Activated CD8-positive, alpha-beta memory T cell treated with anti-CD3 and anti-CD28 coated beads, Interleukin-2, amount 50 U/mL, for 48 hours (primary cell): Measurements from ENCODE around the gene GRK5.

Experiments used
- DNase-seq: peaks from one replicate; pipeline ENCODE4 v3.0.0-alpha.2; 2020

GRK5 gene

GRCh38 chr10:119348106-119348505, 140.7 kb downstream of the GRK5 start:
- no peak for DNase-seq

- no peak for DNase-seq
Observed at GRCh38 chr10:119348516-119349240, 141.3 kb downstream of the GRK5 start.

GRCh38 chr10:119349341-119349740, 142.0 kb downstream of the GRK5 start:
- no peak for DNase-seq

GRCh38 chr10:119349937-119350501, 142.6 kb downstream of the GRK5 start:
- DNase-seq = no peak

DNA sequence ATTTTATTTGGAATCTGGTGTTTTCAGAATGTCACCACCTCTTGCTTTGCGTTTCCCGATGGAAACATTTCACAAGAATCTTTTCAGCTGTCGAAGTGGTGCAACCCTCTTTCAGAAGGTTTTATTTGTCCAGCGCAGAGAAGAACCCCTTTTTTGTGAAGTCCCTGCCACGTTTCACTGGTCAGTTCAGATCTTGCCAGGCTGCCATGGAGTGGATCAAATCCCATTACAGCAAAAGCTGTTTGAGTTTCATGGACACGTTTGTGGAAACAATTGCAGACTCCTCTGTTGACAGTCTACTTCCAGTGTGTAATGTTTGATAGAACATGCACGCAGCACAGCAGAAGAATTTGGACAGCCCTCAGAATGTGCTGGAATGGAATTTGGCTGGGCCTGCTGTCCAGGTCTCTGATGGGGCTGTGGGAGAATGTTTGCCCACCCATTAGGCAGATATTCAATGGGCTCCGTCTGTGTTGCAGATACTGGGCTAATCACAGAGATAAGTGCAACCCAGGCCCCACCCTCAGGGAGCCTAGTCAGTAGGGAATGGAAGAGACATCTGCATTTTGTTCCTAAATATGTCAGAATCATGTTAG, 143.2 kb downstream of the GRK5 start:
- no peak for DNase-seq

- no peak for DNase-seq
Observed at GRCh38 chr10:119351189-119351588, 143.8 kb downstream of the GRK5 start.

DNA sequence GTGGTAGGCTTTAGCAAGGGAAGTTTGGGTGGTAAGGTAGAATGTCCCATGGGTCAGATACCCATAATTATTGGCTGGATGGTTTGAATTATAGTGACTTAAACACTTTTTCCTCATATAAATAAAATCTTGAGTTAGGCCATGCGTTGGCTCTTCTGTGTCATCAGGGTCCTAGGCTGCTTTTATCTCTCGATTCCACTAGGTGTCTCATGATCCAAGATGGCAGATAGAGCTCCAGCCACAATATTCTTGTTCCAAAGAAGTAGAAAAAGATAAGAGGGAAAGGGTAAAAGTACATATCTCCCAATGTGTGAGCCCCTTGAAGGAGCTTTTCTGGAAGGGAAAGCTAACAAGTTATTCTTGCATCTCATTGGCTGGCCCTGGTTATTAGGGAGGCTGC, 144.7 kb downstream of the GRK5 start:
- DNase-seq = no peak

DNA sequence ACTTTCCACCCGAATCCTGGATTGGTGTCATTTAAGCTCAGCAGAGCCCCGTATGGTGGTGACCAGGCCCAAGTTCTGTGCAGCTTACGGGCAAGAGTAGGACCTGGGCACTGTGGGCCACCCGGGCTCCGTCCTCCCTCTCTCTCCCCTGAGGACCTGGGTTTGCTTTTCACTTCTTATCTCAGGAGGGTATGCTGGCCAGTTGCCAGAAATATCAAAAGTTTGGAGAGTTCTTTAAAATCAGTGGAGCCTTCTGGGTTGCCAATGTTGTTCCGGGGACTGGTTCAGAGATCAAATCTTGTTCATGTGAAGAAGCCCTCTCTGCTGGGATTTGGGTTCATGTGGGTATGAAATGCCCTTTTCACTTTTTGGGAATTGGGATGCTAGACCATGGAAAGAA, 145.4 kb downstream of the GRK5 start:
- no peak for DNase-seq

DNA sequence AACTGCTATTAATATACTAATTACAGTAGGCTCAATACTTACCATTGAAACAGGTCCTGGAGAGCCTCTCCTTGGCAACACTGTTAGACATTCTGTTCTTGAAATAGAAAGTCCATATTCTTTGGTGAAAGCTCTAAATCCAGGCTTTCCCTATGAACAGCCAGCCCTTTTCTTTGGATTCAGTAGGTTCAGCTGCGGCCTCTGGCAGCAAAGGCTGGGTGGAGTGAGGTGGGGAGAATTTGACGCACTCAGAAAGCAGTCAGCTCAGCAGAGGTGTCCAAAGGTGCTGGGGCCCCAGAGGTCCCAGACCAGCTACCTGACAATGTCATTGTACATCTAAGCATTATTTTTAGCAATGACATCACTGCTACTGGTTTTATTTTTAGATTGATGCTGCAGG, 146.1 kb downstream of the GRK5 start:
- DNase-seq = no peak

DNA sequence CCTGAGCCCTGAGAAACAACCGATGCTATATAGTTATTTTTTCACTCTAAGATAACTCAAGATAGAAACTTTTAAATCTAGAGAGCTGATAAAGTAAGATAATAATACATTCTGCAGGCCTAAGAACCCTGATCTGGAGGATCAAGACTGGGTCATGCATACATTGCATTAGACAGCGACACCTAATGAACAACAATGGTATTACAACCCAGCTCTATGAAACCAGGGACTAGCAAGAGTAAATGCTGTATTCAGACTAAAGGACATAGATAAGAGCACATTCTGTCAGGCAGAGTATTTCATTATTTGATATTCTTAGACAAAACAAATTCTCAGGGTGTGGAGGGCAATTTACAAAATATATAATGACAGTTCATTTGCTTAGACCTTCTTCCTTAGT, 148.6 kb downstream of the GRK5 start:
- DNase-seq = no peak

- no peak for DNase-seq
Observed at GRCh38 chr10:119357412-119358151, 150.2 kb downstream of the GRK5 start.

- DNase-seq = no peak
Observed at GRCh38 chr10:119358152-119358512, 150.8 kb downstream of the GRK5 start.

GRCh38 chr10:119358567-119358966, 151.2 kb downstream of the GRK5 start:
- no peak for DNase-seq

- no peak for DNase-seq
Observed at GRCh38 chr10:119359025-119359424, 151.7 kb downstream of the GRK5 start.

- DNase-seq = no peak
Observed at GRCh38 chr10:119360181-119360921, 153.0 kb downstream of the GRK5 start.

DNA sequence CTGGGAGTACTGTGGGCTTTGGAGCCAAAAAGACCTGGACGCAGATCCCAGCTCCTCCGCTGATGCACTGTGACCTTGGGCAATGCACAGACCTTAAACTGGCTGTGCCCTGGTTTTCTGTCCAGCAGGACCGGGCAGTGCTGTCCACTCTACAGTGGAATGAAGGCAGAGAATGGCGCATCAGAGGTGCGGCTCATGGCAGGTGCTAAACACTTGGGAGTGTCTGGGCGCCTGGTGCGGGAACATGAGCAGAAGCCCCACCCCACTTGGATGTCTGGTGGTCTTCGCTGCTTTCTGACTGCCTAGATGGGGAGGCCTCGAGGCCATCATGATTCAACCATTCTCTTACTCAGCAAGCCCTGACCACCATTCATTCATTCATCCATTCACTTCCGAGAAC, 153.7 kb downstream of the GRK5 start:
- no peak for DNase-seq

DNA sequence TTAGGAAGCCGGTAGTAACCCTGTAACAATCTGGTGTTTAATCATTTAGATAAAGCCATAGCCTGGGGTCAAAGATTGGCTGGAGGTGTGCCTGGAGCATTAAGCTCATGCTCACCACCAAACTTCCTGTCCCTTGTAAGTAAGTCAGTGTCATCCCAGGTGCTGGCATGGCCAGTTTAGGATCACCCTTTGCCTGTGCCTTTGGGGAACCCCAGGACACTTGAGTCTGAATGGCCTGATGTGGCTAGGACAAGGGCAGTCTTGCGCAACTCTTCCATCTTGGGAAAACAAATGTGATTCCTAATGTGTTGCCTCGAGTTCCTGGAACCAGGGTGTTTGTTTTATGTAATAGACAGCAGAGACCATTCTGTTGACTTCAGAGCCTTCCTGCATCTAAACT, 154.8 kb downstream of the GRK5 start:
- DNase-seq = no peak

DNA sequence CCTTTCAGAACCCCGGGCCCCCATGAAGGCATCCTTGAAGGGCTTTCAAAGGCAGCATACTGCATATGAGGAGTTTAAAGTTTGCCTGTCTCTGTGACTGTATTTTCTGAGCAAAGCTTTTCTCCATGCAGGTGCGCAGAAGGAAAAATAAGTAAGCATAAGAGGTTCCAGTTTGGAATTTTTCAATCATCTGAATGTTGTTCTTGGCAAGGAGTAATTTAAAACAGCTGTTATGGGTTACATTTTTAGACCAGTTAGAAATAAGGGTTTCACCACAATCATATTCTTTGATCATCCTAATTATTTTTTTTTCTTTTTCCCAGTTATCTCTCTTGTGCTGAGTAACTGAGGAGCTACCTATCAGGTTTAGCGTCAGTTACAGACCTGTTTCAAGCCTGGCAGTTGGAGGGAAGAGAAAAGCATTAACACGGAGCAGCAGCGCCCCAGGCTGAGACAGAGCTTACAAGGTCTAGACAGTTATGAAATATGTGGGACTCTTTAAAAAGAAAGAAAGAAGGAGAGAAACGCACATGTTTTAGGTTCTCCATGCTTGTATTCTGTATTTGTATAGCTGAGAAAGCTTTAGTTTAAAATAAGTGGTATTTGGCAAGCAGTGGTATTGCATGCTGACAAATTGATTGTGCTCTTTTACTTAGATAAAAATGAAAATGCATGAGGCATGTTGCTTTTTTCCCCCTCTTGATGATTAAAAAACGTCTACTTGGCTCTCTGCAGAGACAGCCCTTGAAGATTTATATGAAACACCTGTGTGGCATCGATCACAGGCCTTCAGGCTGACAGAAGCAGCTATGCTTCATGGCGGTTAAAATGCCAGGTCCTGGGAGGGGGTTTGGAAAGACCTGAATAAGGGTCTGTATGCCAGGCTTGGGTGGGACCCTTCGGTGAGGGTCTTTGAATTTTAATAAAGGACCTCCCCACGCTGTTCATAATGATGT, 157.6 kb downstream of the GRK5 start:
- no peak for DNase-seq

DNA sequence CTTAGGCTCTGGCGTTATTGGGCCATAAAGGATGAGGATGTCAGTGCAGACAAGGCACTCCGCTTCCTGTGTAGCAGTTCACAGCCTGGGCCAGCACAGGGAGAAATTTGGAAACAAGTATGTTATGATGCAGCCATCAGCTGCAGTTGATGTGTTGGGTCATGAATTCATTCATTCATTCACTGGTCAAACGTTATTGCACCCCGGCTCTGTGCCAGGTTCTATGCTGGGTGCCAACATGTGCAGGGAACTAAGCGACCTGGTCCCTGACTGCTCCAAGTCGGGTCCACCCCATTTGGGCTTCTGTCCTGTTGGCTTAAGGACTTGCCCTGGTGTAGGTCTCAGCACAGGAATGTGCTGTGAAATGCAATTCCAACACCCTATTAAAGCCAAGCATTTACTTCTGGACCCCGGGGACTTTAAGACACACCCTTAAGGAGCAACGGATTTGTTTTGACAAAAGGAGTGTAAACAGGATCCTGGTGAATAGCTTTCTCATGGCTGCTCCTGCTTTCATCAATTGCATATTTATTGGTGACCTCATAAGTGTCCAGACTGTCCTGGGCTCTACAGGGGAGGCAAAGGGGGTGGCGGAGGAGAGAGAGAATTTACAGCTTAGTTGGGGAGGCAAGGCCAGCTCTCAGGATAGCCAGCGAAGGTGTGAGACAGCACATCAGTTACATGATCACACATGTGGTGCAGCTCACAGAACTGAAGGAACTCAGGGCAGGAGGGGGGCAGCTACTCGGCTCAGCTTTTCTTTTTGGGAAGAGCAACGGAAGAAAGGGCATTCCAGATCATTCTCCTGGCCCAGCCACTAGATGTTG, 158.6 kb downstream of the GRK5 start:
- no peak for DNase-seq

GRCh38 chr10:119367841-119368549, 160.6 kb downstream of the GRK5 start:
- no peak for DNase-seq
